HCT116 (cell line): ENCODE data around the gene VPS9D1. TPM values are rescaled to one million over a fixed set of nuclear protein-coding genes. Genes with fewer than 3 reads are reported as not detected.

ENCODE experiments used
- ATAC-seq: fragments of 200-7000 bp; cut with Tn5 transposase; 2 replicates; pipeline ENCODE4 v1.9.1; 2020; ENCODE audit warnings: mild to moderate bottlenecking, moderate library complexity
- BruUV-seq: library from RNA; stranded (reverse); fragments of 400-500 nt; replicated peaks from 2 replicates; lab custom pipeline; 2021; lab: Mats Ljungman, UMichigan
- CTCF ChIA-PET: fragments of 300-600 bp; sonication (Branson Sonifier 250); formaldehyde crosslinking; loops from one replicate; lab custom pipeline; 2021; ENCODE audit warnings: antibody characterized with exemption; lab: Charles Lee
- POLR2A ChIA-PET: fragments of 300-600, 350-600 bp; sonication (Branson Sonifier 250); formaldehyde crosslinking; loops from one replicate; lab custom pipeline; 2021; ENCODE audit warnings: antibody characterized with exemption; lab: Charles Lee
- RAD21 ChIA-PET, 2 experiments: fragments of 300-600 bp; sonication (Branson Sonifier 250); formaldehyde crosslinking; loops; one replicate each; lab custom pipeline; 2023; ENCODE audit warnings: low total read pairs in 2 of 2; ENCODE audit not compliant: uncharacterized antibody in 2 of 2, unreplicated experiment in 2 of 2, low non-redundant PET in 1 of 2; lab: Charles Lee
- DNase-seq: peaks from one replicate; pipeline ENCODE4 v3.0.0-alpha.2; 2010; ENCODE audit warnings: low read depth, low spot score
- H2AFZ ChIP-seq: fragments of 200-600 bp; shearing (Covaris generic), sonication (generic); 2 replicates; pipeline ENCODE4 v1.6.1; 2017; ENCODE audit warnings: low read depth, mixed run types, mixed read lengths, antibody characterized with exemption, low read length; ENCODE audit not compliant: poor library complexity, severe bottlenecking
- H3K27ac ChIP-seq: 2 replicates; pipeline ENCODE4 v1.5.1; 2012; ENCODE audit warnings: low read depth, low read length
- H3K27me3 ChIP-seq: fragments of 200-600 bp; sonication (generic); 2 replicates; pipeline ENCODE4 v1.6.1; 2016; ENCODE audit warnings: mixed run types, low read length, mixed read lengths; ENCODE audit not compliant: insufficient read depth
- H3K36me3 ChIP-seq, 2 experiments: fragments of 200-500 bp in 1 of 2; fragments of 200-600 bp in 1 of 2; sonication (Bioruptor generic) in 1 of 2; sonication (generic) in 1 of 2; 2 replicates each; pipeline versions ENCODE4 v1.5.1 to v1.6.1; 2014 to 2016; ENCODE audit warnings: low read length in 2 of 2, inconsistent platforms in 1 of 2, mixed read lengths in 1 of 2, mixed run types in 1 of 2; ENCODE audit not compliant: insufficient read depth in 2 of 2, control insufficient read depth in 1 of 2
- H3K4me1 ChIP-seq, 2 experiments: fragments of 200-600 bp in 1 of 2; sonication (generic) in 1 of 2; 2 replicates each; pipeline versions ENCODE4 v1.5.1 to v1.6.1; 2012 to 2017; ENCODE audit warnings: low read length in 2 of 2, inconsistent platforms in 1 of 2, mild to moderate bottlenecking in 1 of 2, mixed read lengths in 1 of 2, mixed run types in 1 of 2, moderate library complexity in 1 of 2; ENCODE audit not compliant: insufficient read depth in 2 of 2, control insufficient read depth in 1 of 2
- H3K4me2 ChIP-seq: fragments of 200-600 bp; sonication (generic); 2 replicates; pipeline ENCODE4 v1.6.1; 2017; ENCODE audit warnings: mixed run types, low read length, mixed read lengths
- H3K4me3 ChIP-seq, 2 experiments: fragments of 200-600 bp in 1 of 2; sonication (generic) in 1 of 2; replicated peaks in 1 of 2; 2 replicates each; pipeline ENCODE4 v1.5.1; 2011 to 2016; ENCODE audit warnings: low read length in 2 of 2, control low read depth in 1 of 2, low read depth in 1 of 2, mild to moderate bottlenecking in 1 of 2, mixed read lengths in 1 of 2, mixed run types in 1 of 2
- H3K79me2 ChIP-seq: fragments of 200-600 bp; sonication (generic); 2 replicates; pipeline ENCODE4 v1.6.1; 2017; ENCODE audit warnings: mild to moderate bottlenecking, mixed run types, low read length, moderate library complexity, mixed read lengths; ENCODE audit not compliant: insufficient read depth
- H3K9ac ChIP-seq: fragments of 200-600 bp; sonication (generic); 2 replicates; pipeline ENCODE4 v1.6.1; 2016; ENCODE audit warnings: low read length, mixed read lengths
- H3K9me2 ChIP-seq: fragments of 200-600 bp; sonication (generic), shearing (Covaris generic); 2 replicates; pipeline ENCODE4 v1.6.1; 2017; ENCODE audit warnings: mixed run types, mild to moderate bottlenecking, moderate library complexity; ENCODE audit not compliant: insufficient read depth
- H3K9me3 ChIP-seq, 2 experiments: fragments of 200-500 bp in 1 of 2; fragments of 200-600 bp in 1 of 2; sonication (Bioruptor generic) in 1 of 2; sonication (generic) in 1 of 2; 2 replicates each; pipeline ENCODE4 v1.6.1; 2014 to 2017; ENCODE audit warnings: low read length in 2 of 2, mixed read lengths in 2 of 2, inconsistent platforms in 1 of 2, low read depth in 1 of 2, mild to moderate bottlenecking in 1 of 2, mixed run types in 1 of 2, moderate library complexity in 1 of 2; ENCODE audit not compliant: control insufficient read depth in 1 of 2, insufficient read depth in 1 of 2
- H4K20me1 ChIP-seq: fragments of 200-600 bp; sonication (generic), shearing (Covaris generic); 2 replicates; pipeline ENCODE4 v1.6.1; 2017; ENCODE audit warnings: mixed run types, mild to moderate bottlenecking, moderate library complexity; ENCODE audit not compliant: insufficient read depth
- EGR1 ChIP-seq: IDR thresholded peaks from 2 replicates; pipeline ENCODE4 v1.6.1; 2012; ENCODE audit warnings: low read depth
- EZH2phosphoT487 ChIP-seq: fragments of 200-600 bp; IDR thresholded peaks from 2 replicates; pipeline ENCODE4 v1.6.1; 2018; ENCODE audit warnings: antibody characterized with exemption, borderline replicate concordance
- JUND ChIP-seq: IDR thresholded peaks from 2 replicates; pipeline ENCODE4 v1.6.1; 2012
- RAD21 ChIP-seq: IDR thresholded peaks from 2 replicates; pipeline ENCODE4 v1.6.1; 2012; ENCODE audit warnings: low read depth, mild to moderate bottlenecking
- TCF7L2 ChIP-seq: IDR thresholded peaks from 2 replicates; pipeline ENCODE4 v1.7.0; 2011; ENCODE audit warnings: borderline replicate concordance, inconsistent platforms; ENCODE audit not compliant: insufficient read depth, insufficient read length; ENCODE audit errors: extremely low read depth
- YY1 ChIP-seq: IDR thresholded peaks from 2 replicates; pipeline ENCODE4 v1.6.1; 2011; ENCODE audit warnings: low read length, low read depth, moderate library complexity, mild to moderate bottlenecking; ENCODE audit not compliant: insufficient replicate concordance; ENCODE audit errors: extremely low read depth
- ZFX ChIP-seq: fragments of 450-650 bp; IDR thresholded peaks from 2 replicates; pipeline ENCODE4 v1.6.1; 2017
- intact Hi-C: fragments of 100-400 bp; cut with micrococcal nuclease; formaldehyde crosslinking; loops from 2 replicates; pipeline ENCODE4 v1.10.0; 2022
- total RNA-seq: library from RNA; stranded (reverse); gene quantifications from one replicate; pipeline ENCODE4 v1.2.1, GENCODE V29; 2021; ENCODE audit not compliant: unreplicated experiment
- TF ChIP-seq, protein P1 (sequence below), 3 experiments: fragments of 200-600 bp in 1 of 3; sonication (generic) in 1 of 3; IDR thresholded peaks in 2 of 3; conservative IDR thresholded peaks in 1 of 3; 2 replicates each; pipeline ENCODE4 v1.5.1; 2012 to 2017; ENCODE audit warnings: low read depth in 2 of 3, low read length in 2 of 3, antibody characterized with exemption in 1 of 3, borderline replicate concordance in 1 of 3, control low read depth in 1 of 3, mild to moderate bottlenecking in 1 of 3, mixed read lengths in 1 of 3, mixed run types in 1 of 3, moderate library complexity in 1 of 3; ENCODE audit not compliant: insufficient read depth in 1 of 3

VPS9D1 gene
- total RNA-seq, 1 experiment from 2014 or later: 4.2 TPM

DNA sequence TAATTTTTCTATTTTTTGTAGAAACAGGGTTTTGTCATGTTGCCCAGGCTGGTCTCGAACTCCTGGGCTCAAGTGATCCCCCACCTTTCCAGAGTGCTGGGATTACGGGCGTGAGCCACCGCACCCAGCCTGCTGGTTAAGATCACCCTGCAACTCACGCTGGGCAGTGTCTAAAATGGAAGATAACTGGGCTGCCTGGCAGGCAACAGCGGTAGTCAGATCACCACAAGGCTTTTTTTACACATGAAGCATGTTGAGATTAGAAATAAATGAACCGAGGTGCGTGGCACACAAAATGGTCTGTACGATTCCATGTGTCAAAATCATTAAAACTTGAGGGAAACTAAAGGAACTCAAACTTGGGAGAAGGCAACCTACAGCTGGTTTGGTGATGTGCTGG lies 27.4 kb upstream of the VPS9D1 start:
- DNase-seq: no peak
- Histone ChIP-seq H3K4me1 (no peaks in the 10 kb centered on the region), H3K4me2 (no peak overlapping the region), H4K20me1 (no peaks in the 10 kb centered on the region), H3K9me2 (no peaks in the 10 kb centered on the region)
- TF ChIP-seq, protein P1, sequence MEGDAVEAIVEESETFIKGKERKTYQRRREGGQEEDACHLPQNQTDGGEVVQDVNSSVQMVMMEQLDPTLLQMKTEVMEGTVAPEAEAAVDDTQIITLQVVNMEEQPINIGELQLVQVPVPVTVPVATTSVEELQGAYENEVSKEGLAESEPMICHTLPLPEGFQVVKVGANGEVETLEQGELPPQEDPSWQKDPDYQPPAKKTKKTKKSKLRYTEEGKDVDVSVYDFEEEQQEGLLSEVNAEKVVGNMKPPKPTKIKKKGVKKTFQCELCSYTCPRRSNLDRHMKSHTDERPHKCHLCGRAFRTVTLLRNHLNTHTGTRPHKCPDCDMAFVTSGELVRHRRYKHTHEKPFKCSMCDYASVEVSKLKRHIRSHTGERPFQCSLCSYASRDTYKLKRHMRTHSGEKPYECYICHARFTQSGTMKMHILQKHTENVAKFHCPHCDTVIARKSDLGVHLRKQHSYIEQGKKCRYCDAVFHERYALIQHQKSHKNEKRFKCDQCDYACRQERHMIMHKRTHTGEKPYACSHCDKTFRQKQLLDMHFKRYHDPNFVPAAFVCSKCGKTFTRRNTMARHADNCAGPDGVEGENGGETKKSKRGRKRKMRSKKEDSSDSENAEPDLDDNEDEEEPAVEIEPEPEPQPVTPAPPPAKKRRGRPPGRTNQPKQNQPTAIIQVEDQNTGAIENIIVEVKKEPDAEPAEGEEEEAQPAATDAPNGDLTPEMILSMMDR (IDR thresholded peaks at IDR 0.05 in 2 of 3, conservative IDR thresholded peaks at IDR 0.05 in 1 of 3; ENCODE audit: borderline replicate concordance in 1 of 3, insufficient read depth in 1 of 3, low read depth in 2 of 3, low read length in 2 of 3): no peak
- no peak for TF ChIP-seq EZH2phosphoT487
- no peak for TF ChIP-seq EGR1
- TF ChIP-seq ZFX: no peak
- TF ChIP-seq JUND: no peak
- no peak for TF ChIP-seq RAD21
- TF ChIP-seq YY1: no peak
- TF ChIP-seq, all 23 proteins: peak for 0
- H3K4me3 ChIP-seq: no peak overlapping the region
- intact Hi-C loops: no loop called here
- POLR2A ChIA-PET: no interaction called here
- H3K36me3 ChIP-seq: peaks cover 45 to 75% of the 10 kb centered on the region in 2 experiments
- no peaks in the 10 kb centered on the region for H3K27me3 ChIP-seq
- H3K27ac ChIP-seq: no peak overlapping the region
- H3K9me3 ChIP-seq: no peaks in the 10 kb centered on the region
- no peak overlapping the region for H3K9ac ChIP-seq
- no peak overlapping the region for H2AFZ ChIP-seq
- BruUV-seq: no TSS peak
- CTCF ChIA-PET: interaction anchor here (1.4 kb wide), 1 partner anchor 113 kb away, joined by 4 read pairs; no protein-coding TSS in a partner anchor
- ATAC-seq: no peak
- peaks cover 27% of the 10 kb centered on the region for H3K79me2 ChIP-seq
- RAD21 ChIA-PET: no interaction called here

DNA sequence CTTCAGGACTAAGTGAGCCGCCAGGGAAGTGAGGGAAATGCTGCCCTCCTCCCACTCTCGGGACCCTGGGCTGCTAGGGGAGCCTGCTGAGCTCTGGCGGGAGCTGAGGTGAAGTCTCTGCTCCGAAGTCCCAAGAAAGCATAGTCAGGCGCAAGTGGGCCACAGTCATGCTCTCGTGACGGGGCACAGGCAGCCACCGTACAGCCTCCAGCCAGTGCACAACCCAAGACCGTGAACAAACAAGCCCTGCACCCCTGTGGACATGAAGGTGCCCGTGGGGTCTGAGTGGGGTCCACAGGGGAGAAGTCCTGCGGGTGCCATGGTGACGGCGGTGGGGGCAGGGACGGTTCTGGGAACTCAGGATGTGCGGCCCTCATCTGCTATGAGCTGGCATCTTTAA lies 25.3 kb upstream of the VPS9D1 start:
- intact Hi-C loops: no loop called here
- Histone ChIP-seq H3K9me3 (no peaks in the 10 kb centered on the region), H3K27me3 (no peaks in the 10 kb centered on the region), H3K79me2 (peaks cover 10% of the 10 kb centered on the region; the same call in 1 of the 2 replicates), H2AFZ (no peak overlapping the region), H3K36me3 (peaks cover 47 to 79% of the 10 kb centered on the region in 2 experiments), H3K9ac (no peak overlapping the region), H3K4me2 (no peak overlapping the region), H3K27ac (no peak overlapping the region), H4K20me1 (no peaks in the 10 kb centered on the region), H3K4me1 (no peaks in the 10 kb centered on the region), H3K9me2 (no peaks in the 10 kb centered on the region), H3K4me3 (no peak overlapping the region)
- POLR2A ChIA-PET: no interaction called here
- CTCF ChIA-PET: no interaction called here
- TF ChIP-seq TCF7L2: no peak
- DNase-seq (no peak), ATAC-seq (no peak)
- no TSS peak for BruUV-seq
- RAD21 ChIA-PET: no interaction called here
